Motor neuron (in vitro differentiated cells): ENCODE results near the gene CDH24. TPM values are rescaled to one million over a fixed set of nuclear protein-coding genes. Genes with fewer than 3 reads are reported as not detected.
A peak's percentile ranks its signal among the peaks of the same experiment; 100 is the strongest.

Source experiments
- ATAC-seq, 8 experiments: fragments of 200-7000 bp; cut with Tn5 transposase; replicated peaks in 6 of 8; 2 replicates each; pipeline ENCODE4 v1.8.0; 2021; ENCODE audit warnings: mild to moderate bottlenecking in 8 of 8, moderate library complexity in 8 of 8
- H3K27ac ChIP-seq, 2 donors: fragments of 250-450 bp; sonication (Bioruptor Pico); 2 replicates each; pipeline ENCODE4 v1.9.0; 2021; ENCODE audit warnings: antibody characterized with exemption in 2 of 2, mild to moderate bottlenecking in 2 of 2, moderate library complexity in 1 of 2
- H3K4me1 ChIP-seq, 2 donors: fragments of 250-450 bp; sonication (Bioruptor Pico); replicated peaks in 1 of 2; 2 replicates each; pipeline ENCODE4 v1.6.1; 2021; ENCODE audit warnings: antibody characterized with exemption in 2 of 2, mild to moderate bottlenecking in 2 of 2, moderate library complexity in 1 of 2
- H3K4me3 ChIP-seq, 5 donors: fragments of 250-450 bp; sonication (Bioruptor Pico); 2 replicates each; pipeline ENCODE4 v1.9.0; 2021; ENCODE audit warnings: antibody characterized with exemption in 5 of 5, mild to moderate bottlenecking in 5 of 5, moderate library complexity in 4 of 5
- WGBS, 10 experiments: fragments of 450-650 bp; shearing (Covaris generic); methylation state at CpG; one replicate each; pipeline ENCODE4 v1.0.0; 2022; 5-methylcytosine and 5-hydroxymethylcytosine counted together
- in situ Hi-C, 9 experiments: fragments of 400-800 bp; cut with MboI; loops; one replicate each; pipeline ENCODE4 v1.15.0; 2021; ENCODE audit warnings: low sequenced_read_pairs in 9 of 9, low pct_unique_long_range_greater_than_20kb in 2 of 9; ENCODE audit not compliant: unreplicated experiment in 9 of 9
- total RNA-seq, 8 experiments: library from RNA; unstranded; fragments of 300-600 nt; gene quantifications; 2 replicates each; pipeline versions ENCODE4 v1.2.3 to v1.2.4, GENCODE V29; 2022

CDH24 gene
- total RNA-seq, 8 experiments from 2014 or later: 5.3 to 24.4 (median 11.0) TPM

DNA sequence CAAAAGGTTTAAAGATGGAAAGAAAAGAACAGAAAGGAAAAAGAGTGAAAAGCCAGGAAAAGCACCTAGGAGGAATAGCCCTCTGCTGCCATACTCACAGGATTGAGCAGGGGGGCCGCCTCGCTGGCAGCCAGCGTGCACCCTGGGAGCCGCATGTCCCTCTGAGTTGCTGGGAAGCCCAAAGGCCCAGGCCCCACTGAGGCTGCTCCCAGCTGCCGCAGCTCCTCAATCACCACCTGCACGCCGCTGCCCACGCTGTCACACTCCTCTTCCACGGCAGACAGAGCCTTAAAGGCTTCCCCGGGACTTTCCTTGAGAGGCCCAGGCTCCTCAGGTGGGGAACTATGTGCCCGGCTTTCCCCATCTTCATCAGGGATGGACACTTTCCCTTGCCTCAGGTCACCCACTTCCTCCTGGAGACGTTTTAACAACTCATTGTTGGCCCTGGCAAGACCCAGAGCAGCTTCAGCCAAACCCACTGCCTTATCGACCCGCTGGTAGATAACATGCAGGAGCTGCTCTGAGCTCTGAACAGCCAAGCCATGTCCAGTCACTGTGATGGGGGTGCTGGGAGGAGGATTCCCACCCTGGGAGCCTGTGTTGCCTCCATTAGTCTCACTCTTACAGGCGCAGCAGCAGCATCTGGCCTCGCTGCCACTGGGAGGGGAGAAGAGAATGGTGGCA is 58.8 kb downstream of the CDH24 start:
- no peak overlapping the region for H3K4me3 ChIP-seq
- no peak for ATAC-seq
- peaks cover 22 to 34% of the 10 kb centered on the region in 2 donors for H3K4me1 ChIP-seq
- in situ Hi-C loops: loop anchor here in 4 of 9 experiments (10.0 kb wide), 1 partner anchor 56 kb away; the partner anchor contains the start of gene CDH24 (in 4 of the 4)
- H3K27ac ChIP-seq: peak overlapping the region in 1 of 2 donors; percentile 84
- WGBS, 10 experiments: 70 to 100% (median 82%) methylated on average over 1 to 5 of the region's 16 CpGs; no CpG with 5 or more reads in 1 of the 10 experiments

GRCh38 chr14:22997676-22998323 is 59.5 kb downstream of the CDH24 start:
- in situ Hi-C loops: loop anchor here in 4 of 9 experiments (10.0 kb wide), 1 partner anchor 57 kb away; the partner anchor contains the start of gene CDH24 (in 4 of the 4)
- WGBS, 10 experiments: 48 to 100% (median 68%) methylated on average over 1 to 9 of the region's 9 CpGs
- peaks cover 22 to 34% of the 10 kb centered on the region in 2 donors for H3K4me1 ChIP-seq
- H3K4me3 ChIP-seq: no peak overlapping the region
- H3K27ac ChIP-seq: peak overlapping the region in 1 of 2 donors; percentile 84
- peak in 1 of 8 experiments; percentile 2 for ATAC-seq

Other genes starting within 250 kb of the CDH24 start
- gene SLC7A7, start 242.1 kb downstream of the CDH24 start, total RNA-seq: 1 to 10 TPM in 5 of 8 experiments, under 1 TPM in 3; 0.41 to 3.3 (median 1.4) TPM
- 100 to 1,000 TPM in 1 of 8 experiments, 10 to 100 TPM in 7; 60.7 to 112 (median 87.1) TPM for gene MRPL52, start 227.6 kb downstream of the CDH24 start, total RNA-seq
- gene MMP14, start 220.9 kb downstream of the CDH24 start, total RNA-seq: 100 to 1,000 TPM in 2 of 8 experiments, 1 to 10 TPM in 5, under 1 TPM in 1; 0.35 to 290 (median 3.3) TPM
- 10 to 100 TPM in 4 of 8 experiments, 1 to 10 TPM in 4; 3.9 to 55.5 (median 29.2) TPM for gene LRP10, start 185.8 kb downstream of the CDH24 start, total RNA-seq
- gene REM2, start 174.3 kb downstream of the CDH24 start, total RNA-seq: 10 to 100 TPM in 4 of 8 experiments, 1 to 10 TPM in 3, under 1 TPM in 1; 0.92 to 16.1 (median 7.2) TPM
- gene RBM23, start 138.4 kb downstream of the CDH24 start, total RNA-seq: 10 to 100 TPM; 41.7 to 90.1 (median 56.0) TPM
- 100 to 1,000 TPM in 2 of 8 experiments, 10 to 100 TPM in 6; 49.3 to 108 (median 83.0) TPM for gene PRMT5, start 128.1 kb downstream of the CDH24 start, total RNA-seq
- gene HAUS4, start 100.4 kb downstream of the CDH24 start, total RNA-seq: 10 to 100 TPM in 5 of 8 experiments, 1 to 10 TPM in 3; 7.1 to 29.1 (median 12.7) TPM
- gene AJUBA, start 75.0 kb downstream of the CDH24 start, total RNA-seq: 10 to 100 TPM in 4 of 8 experiments, 1 to 10 TPM in 4; 2.5 to 31.4 (median 8.9) TPM
- 10 to 100 TPM in 1 of 8 experiments, 1 to 10 TPM in 7; 6.1 to 11.9 (median 7.1) TPM for gene C14orf93, start 47.4 kb downstream of the CDH24 start, total RNA-seq
- 100 to 1,000 TPM; 109 to 312 (median 143) TPM for gene PSMB5, start 22.6 kb downstream of the CDH24 start, total RNA-seq
- gene PSMB11, start 15.3 kb downstream of the CDH24 start, total RNA-seq: under 1 TPM in 6 of 8 experiments, not detected in 2; 0.05 to 0.76 (median 0.17) TPM
- gene ACIN1, start 37.6 kb upstream of the CDH24 start, total RNA-seq: 100 to 1,000 TPM in 4 of 8 experiments, 10 to 100 TPM in 4; 52.2 to 315 (median 121) TPM
- gene C14orf119, start 38.0 kb upstream of the CDH24 start, total RNA-seq: 100 to 1,000 TPM in 1 of 8 experiments, 10 to 100 TPM in 7; 13.4 to 113 (median 35.1) TPM
- under 1 TPM in 6 of 8 experiments, not detected in 2; 0.05 to 0.22 (median 0.18) TPM for gene CIROP, start 47.5 kb upstream of the CDH24 start, total RNA-seq
- 1 to 10 TPM in 1 of 8 experiments, under 1 TPM in 1, not detected in 6; 0.52 to 1.6 TPM for gene CEBPE, start 61.7 kb upstream of the CDH24 start, total RNA-seq
- 10 to 100 TPM in 3 of 8 experiments, 1 to 10 TPM in 4, under 1 TPM in 1; 0.96 to 55.9 (median 3.4) TPM for gene SLC7A8, start 126.1 kb upstream of the CDH24 start, total RNA-seq
- gene RNF212B, start 180.4 kb upstream of the CDH24 start, total RNA-seq: not detected
- gene HOMEZ, start 228.6 kb upstream of the CDH24 start, total RNA-seq: 1 to 10 TPM; 3.5 to 9.9 (median 7.4) TPM
- gene PPP1R3E, start 245.3 kb upstream of the CDH24 start, total RNA-seq: 10 to 100 TPM in 6 of 8 experiments, 1 to 10 TPM in 2; 6.1 to 21.3 (median 12.6) TPM
- 10 to 100 TPM; 12.6 to 37.7 (median 19.0) TPM for gene BCL2L2, start 249.3 kb upstream of the CDH24 start, total RNA-seq